HCT116 (cell line): ENCODE measurements around the gene TMEM132A.

Experiments
- ELF1 ChIP-seq: IDR thresholded peaks from 2 replicates; pipeline ENCODE4 v1.6.1; 2012; ENCODE audit warnings: low read depth, borderline replicate concordance
- POLR2A ChIP-seq: IDR thresholded peaks from 2 replicates; pipeline ENCODE4 v1.7.0; 2011; ENCODE audit warnings: borderline replicate concordance; ENCODE audit not compliant: insufficient read depth, insufficient read length; ENCODE audit errors: extremely low read depth
- POLR2AphosphoS5 ChIP-seq: IDR thresholded peaks from 2 replicates; pipeline ENCODE4 v1.6.1; 2011; ENCODE audit warnings: mild to moderate bottlenecking, low read depth, low read length, moderate library complexity
- ZNF274 ChIP-seq: fragments of 200-500 bp; sonication (Bioruptor generic); IDR thresholded peaks from 2 replicates; pipeline ENCODE4 v1.6.1; 2014; ENCODE audit warnings: mild to moderate bottlenecking, low read depth, low read length, inconsistent platforms
- TF ChIP-seq, protein P1 (sequence below), 3 experiments: fragments of 200-600 bp in 1 of 3; sonication (generic) in 1 of 3; IDR thresholded peaks in 2 of 3; conservative IDR thresholded peaks in 1 of 3; 2 replicates each; pipeline ENCODE4 v1.5.1; 2012 to 2017; ENCODE audit warnings: low read depth in 2 of 3, low read length in 2 of 3, antibody characterized with exemption in 1 of 3, borderline replicate concordance in 1 of 3, control low read depth in 1 of 3, mild to moderate bottlenecking in 1 of 3, mixed read lengths in 1 of 3, mixed run types in 1 of 3, moderate library complexity in 1 of 3; ENCODE audit not compliant: insufficient read depth in 1 of 3

DNA sequence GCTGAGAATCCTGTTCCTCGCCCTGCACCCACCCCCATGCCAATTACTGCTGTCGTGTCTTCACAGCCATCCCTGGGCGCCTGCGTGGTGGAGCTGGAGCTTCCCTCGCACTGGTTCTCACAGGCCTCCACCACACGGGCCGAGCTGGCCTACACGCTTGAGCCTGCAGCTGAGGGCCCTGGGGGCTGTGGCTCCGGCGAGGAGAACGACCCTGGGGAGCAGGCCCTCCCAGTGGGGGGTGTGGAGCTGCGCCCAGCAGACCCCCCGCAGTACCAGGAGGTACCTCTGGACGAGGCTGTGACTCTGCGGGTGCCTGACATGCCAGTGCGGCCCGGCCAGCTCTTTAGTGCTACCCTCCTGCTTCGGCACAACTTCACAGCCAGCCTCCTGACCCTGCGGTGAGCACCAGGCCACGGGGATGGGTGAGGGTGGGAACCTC lies 4.3 kb downstream of the TMEM132A start:
- TF ChIP-seq POLR2A, result no peak
- no peak for TF ChIP-seq ELF1
- TF ChIP-seq, protein P1, sequence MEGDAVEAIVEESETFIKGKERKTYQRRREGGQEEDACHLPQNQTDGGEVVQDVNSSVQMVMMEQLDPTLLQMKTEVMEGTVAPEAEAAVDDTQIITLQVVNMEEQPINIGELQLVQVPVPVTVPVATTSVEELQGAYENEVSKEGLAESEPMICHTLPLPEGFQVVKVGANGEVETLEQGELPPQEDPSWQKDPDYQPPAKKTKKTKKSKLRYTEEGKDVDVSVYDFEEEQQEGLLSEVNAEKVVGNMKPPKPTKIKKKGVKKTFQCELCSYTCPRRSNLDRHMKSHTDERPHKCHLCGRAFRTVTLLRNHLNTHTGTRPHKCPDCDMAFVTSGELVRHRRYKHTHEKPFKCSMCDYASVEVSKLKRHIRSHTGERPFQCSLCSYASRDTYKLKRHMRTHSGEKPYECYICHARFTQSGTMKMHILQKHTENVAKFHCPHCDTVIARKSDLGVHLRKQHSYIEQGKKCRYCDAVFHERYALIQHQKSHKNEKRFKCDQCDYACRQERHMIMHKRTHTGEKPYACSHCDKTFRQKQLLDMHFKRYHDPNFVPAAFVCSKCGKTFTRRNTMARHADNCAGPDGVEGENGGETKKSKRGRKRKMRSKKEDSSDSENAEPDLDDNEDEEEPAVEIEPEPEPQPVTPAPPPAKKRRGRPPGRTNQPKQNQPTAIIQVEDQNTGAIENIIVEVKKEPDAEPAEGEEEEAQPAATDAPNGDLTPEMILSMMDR (IDR thresholded peaks at IDR 0.05 in 2 of 3, conservative IDR thresholded peaks at IDR 0.05 in 1 of 3; ENCODE audit: borderline replicate concordance in 1 of 3, insufficient read depth in 1 of 3, low read depth in 2 of 3, low read length in 2 of 3), result no peak
- no peak for TF ChIP-seq ZNF274
- no peak for TF ChIP-seq POLR2AphosphoS5
